Ureter (tissue), 1 donor: ENCODE measurements around the gene SMAD2. TPM values are rescaled to one million over a fixed set of nuclear protein-coding genes. Genes with fewer than 3 reads are reported as not detected.
A peak's percentile ranks its signal among the peaks of the same experiment; 100 is the strongest.

Experiments
- DNase-seq: peaks from one replicate; pipeline ENCODE4 v3.0.0-alpha.2; 2020; ENCODE audit warnings: low spot score
- total RNA-seq: library from RNA; stranded (reverse); gene quantifications from one replicate; pipeline ENCODE4 v1.2.4, GENCODE V29; 2023
- donor health status: DM: yes; HTN: yes; CAD: no.

The SMAD2 gene
- total RNA-seq, 1 donor from 2014 or later, result 128 TPM

DNA sequence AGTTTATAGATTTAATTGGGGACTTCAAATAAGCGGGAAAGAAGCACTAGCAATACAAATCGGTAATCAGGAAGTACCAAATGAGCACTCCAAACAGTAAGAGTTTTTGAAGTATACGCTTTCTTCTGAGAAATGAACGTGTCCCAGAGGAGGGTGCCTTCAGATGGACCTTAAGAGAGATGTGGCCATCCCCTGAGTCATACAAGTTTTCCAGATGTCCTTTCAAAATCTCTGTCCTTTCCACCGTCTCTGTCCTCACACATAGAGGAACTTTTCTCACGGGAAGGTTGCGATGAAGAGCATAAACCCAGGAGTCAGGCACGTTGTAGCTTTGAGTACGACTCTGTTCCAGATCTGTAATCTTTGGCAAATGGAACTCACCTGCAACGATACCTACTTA is 1.7 kb upstream of the SMAD2 start:
- DNase-seq, result no peak

GRCh38 chr18:47931718-47932103 is 1.3 kb upstream of the SMAD2 start:
- no peak for DNase-seq

GRCh38 chr18:47930931-47931717 is 665 bp upstream of the SMAD2 start:
- DNase-seq, result peak; percentile 97

DNA sequence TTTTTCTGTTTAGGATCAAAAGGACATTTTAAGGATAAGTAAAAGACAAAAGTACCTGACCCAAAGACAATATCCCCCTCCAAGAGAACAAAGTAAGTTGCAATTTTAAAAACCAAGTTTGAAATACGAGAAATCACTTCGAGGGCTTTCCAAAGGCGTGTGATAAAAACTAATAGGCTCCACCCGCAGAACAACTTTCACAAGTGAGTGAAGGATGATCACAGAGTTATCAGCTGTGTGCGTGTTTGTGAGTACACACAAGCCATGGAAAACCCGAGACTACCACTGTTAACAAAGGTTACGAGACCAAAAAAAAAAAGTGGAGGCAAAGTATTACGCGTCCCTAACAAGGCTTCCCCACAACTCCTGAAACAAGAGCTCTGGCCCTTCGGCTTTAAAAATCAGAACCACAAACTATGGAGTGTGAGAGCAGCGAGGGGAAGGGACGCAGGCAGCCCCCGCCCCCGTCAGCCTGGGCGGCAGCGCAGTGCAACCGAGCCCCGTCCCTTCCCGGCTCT is 719 bp downstream of the SMAD2 start:
- no peak for DNase-seq

DNA sequence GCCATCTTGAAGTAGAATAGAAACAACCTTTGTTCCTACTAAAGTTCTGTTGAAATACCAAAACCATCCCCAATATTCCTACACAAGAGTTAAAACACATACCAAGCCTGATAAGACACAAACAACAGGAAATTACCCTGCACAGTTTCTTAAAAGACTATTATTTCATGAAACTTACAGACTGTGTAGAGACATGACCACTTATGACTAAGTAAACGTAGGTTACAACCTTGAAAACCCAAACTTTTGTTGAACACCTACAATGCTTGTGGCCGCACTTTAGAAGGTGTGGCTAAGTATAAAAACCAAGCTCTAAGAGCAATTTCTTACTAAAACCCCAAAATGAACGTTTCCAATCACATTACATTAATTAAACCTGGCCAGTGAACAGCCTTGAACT is 2.0 kb downstream of the SMAD2 start:
- DNase-seq, result no peak

- no peak for DNase-seq
Observed at GRCh38 chr18:47926101-47926850, 4.2 kb downstream of the SMAD2 start.

DNA sequence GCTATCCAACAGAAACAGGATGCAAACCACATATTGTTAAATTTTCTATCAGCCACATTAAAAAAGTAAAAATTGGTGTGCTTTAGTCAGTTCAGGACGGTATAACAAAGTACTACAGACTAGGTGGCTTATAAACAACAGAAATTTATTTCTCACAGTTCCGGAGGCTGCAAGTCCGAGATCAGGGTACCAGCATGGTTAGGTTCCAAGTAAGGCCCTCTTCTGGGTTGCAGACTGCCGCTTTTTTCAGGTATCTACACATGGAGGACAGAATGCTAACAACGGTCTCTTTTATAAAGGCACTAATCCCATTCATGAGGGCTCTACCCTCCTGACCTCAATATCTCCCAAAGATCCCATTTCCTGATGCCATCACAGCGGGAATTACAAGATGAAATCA is 10.5 kb downstream of the SMAD2 start:
- no peak for DNase-seq

- no peak for DNase-seq
Observed at GRCh38 chr18:47917923-47918610, 12.4 kb downstream of the SMAD2 start.

- DNase-seq, result no peak
Observed at GRCh38 chr18:47915930-47916329, 14.5 kb downstream of the SMAD2 start.

DNA sequence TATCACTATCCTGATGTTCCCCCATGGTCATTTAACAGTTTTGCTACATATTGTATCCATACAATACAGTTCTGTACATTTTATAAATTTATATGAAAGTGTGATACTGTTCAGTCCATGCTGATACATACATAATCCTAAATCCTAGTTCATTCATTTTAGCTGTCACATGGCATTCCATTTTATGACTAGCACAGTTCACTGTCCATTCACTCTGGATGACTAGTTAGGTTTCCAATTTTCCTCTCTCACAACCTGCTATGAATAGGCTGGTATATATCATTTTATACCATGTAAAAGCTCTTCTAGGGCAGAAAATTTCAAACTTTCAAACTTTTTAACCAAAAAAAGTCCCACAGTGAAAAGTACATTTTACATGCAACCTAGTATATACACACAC is 15.2 kb downstream of the SMAD2 start:
- no peak for DNase-seq

- DNase-seq, result no peak
Observed at GRCh38 chr18:47912794-47913585, 17.5 kb downstream of the SMAD2 start.

- DNase-seq, result no peak
Observed at GRCh38 chr18:47912343-47912742, 18.1 kb downstream of the SMAD2 start.

- no peak for DNase-seq
Observed at GRCh38 chr18:47911877-47912276, 18.6 kb downstream of the SMAD2 start.

DNA sequence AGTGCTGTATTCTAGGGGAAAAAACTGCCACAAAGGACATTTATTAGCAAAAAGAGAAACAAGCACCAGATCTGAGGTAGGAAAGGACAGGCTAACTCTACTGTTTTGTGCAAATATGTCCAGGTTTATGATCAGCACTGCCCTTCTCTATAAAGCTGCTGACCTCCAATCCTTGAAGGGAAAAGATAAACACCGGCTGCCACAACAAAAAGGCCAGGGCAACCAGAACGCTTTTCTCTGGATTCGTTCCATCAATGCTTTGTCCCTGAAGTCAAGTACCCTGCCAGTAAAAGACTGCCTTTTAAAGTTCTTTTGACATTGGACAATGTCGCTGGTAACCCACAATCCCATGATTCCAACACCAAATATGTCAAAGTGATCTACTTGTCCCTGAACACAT is 21.0 kb downstream of the SMAD2 start:
- no peak for DNase-seq

DNA sequence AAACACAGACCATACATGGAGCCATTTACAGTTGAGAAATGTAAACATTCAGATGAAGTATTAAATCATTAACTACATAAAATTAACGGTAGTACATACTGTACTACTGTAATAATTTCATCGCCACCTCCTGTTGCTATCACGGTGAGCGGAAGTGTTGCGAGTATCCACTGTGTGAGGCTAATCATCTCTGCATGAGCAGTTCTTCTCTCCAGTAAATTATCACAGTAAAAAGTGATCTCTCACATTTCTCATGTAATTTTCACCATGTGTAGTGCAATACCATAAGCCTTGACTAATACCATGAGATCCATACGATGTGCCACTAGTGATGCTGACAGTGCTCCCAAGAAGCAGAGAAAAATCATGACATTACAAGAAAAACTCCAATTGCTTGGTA is 21.9 kb downstream of the SMAD2 start:
- DNase-seq, result no peak

GRCh38 chr18:47906408-47906807 is 24.1 kb downstream of the SMAD2 start:
- no peak for DNase-seq

DNA sequence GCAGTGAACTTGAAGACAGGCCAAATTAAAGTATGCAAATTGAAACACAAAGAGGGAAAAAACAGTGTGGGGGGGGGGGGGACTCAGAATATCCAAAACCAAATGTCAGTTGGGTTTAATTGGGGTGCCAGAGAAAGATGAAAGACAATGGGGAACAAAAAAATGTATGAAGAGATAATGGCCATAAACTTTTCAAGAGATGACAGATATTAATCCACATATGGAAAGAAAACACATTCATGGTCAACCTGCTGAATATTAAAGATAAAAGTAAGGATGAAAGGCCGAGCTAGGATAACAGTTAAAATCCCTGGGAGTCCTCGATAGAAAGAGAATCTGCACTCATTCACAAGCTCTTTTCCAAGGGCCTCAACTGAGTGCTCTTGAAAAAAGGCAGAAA is 26.6 kb downstream of the SMAD2 start:
- DNase-seq, result no peak

DNA sequence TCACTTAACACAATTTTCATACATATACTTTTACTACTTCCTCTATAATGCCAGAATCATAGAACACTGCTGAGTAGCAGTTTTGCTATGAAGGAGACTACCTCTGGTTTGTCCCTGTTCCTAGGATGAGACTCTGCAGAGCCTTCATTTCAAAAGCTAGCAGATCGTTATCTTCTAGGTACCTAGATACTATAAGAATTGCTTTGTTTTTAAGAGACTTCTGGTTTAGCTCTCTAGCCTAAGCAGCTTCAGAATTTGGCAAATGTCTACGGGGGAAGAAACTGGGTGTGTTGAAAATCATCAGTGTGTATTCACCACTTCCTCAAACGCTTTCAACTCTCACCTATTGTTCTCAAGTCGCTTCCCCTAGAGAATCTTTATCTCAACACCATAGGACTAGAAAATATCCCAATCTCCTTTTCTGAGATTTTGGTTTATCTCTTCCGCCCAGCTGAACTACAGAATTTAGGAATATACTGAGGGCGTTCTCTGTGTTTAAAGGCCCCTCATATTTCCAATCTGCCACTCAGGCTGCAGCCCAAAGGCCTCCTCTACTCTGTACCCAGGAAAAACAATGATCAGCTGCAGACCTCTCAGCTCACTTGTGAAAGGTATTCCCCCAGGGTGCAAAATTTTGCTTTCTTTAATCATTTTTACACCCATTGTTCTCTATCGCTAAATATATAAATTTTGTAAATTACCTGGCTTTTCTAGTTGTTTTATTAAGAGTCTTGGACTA is 28.7 kb downstream of the SMAD2 start:
- no peak for DNase-seq

- no peak for DNase-seq
Observed at GRCh38 chr18:47899107-47899840, 31.2 kb downstream of the SMAD2 start.

DNA sequence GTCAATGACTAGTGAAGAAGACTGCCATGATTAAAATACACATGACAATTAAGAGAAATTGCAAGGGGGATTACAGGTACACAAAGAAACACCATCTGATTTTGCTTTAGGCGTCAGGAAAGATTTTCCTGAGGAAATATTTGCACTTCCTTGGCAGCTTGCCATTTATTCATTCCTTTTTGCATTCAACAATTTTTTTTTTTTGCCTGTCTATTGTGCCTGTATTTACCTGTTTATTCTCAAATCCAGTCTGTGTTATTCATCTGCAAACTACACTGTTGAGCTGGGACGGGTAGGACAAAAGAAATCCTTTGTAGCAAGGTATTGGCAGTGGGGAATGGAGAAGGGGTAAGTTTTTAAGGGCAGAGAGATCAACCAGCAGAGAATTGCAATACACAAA is 31.8 kb downstream of the SMAD2 start:
- DNase-seq, result no peak
